Skeletal muscle cell (primary cell): ENCODE results near the gene COLEC12.

Experiments used
- DNase-seq: peaks from one replicate; pipeline ENCODE4 v3.0.0-alpha.2; 2010; ENCODE audit warnings: low read depth
- H3K4me3 ChIP-seq: 2 replicates; pipeline ENCODE4 v1.5.1; 2011; ENCODE audit warnings: low read depth, mild to moderate bottlenecking, control low read depth, low read length, moderate library complexity

COLEC12 gene

GRCh38 chr18:478681-479080, 21.8 kb downstream of the COLEC12 start:
- H3K4me3 ChIP-seq: no peak overlapping the region
- DNase-seq: peak; percentile 65

- DNase-seq: no peak
- H3K4me3 ChIP-seq: no peak overlapping the region
Observed at GRCh38 chr18:477565-477964, 22.9 kb downstream of the COLEC12 start.

GRCh38 chr18:476251-476664, 24.2 kb downstream of the COLEC12 start:
- DNase-seq: no peak
- no peak overlapping the region for H3K4me3 ChIP-seq

- no peak for DNase-seq
Observed at GRCh38 chr18:475202-476031, 25.1 kb downstream of the COLEC12 start.

GRCh38 chr18:474416-474815, 26.1 kb downstream of the COLEC12 start:
- no peak for DNase-seq
- no peak overlapping the region for H3K4me3 ChIP-seq

More at GRCh38 chr18:475202-476031, 25.1 kb downstream of the COLEC12 start:
- no peak overlapping the region for H3K4me3 ChIP-seq

GRCh38 chr18:473802-474201, 26.7 kb downstream of the COLEC12 start:
- H3K4me3 ChIP-seq: no peak overlapping the region
- no peak for DNase-seq

- no peak for DNase-seq
- no peak overlapping the region for H3K4me3 ChIP-seq
Observed at GRCh38 chr18:471716-472115, 28.8 kb downstream of the COLEC12 start.

GRCh38 chr18:470661-471501, 29.6 kb downstream of the COLEC12 start:
- H3K4me3 ChIP-seq: no peak overlapping the region
- DNase-seq: no peak

GRCh38 chr18:468955-469790, 31.3 kb downstream of the COLEC12 start:
- H3K4me3 ChIP-seq: no peak overlapping the region
- no peak for DNase-seq

- no peak for DNase-seq
Observed at GRCh38 chr18:463827-464541, 36.5 kb downstream of the COLEC12 start.

GRCh38 chr18:463403-463802, 37.1 kb downstream of the COLEC12 start:
- no peak overlapping the region for H3K4me3 ChIP-seq
- no peak for DNase-seq

More at GRCh38 chr18:463827-464541, 36.5 kb downstream of the COLEC12 start:
- H3K4me3 ChIP-seq: no peak overlapping the region

- no peak for DNase-seq
- H3K4me3 ChIP-seq: no peak overlapping the region
Observed at GRCh38 chr18:461762-462161, 38.7 kb downstream of the COLEC12 start.

- no peak for DNase-seq
- no peak overlapping the region for H3K4me3 ChIP-seq
Observed at GRCh38 chr18:460791-461190, 39.7 kb downstream of the COLEC12 start.

GRCh38 chr18:459814-460593, 40.5 kb downstream of the COLEC12 start:
- no peak for DNase-seq
- no peak overlapping the region for H3K4me3 ChIP-seq

GRCh38 chr18:457521-458412, 42.7 kb downstream of the COLEC12 start:
- no peak overlapping the region for H3K4me3 ChIP-seq
- peak; percentile 39 for DNase-seq

GRCh38 chr18:457140-457519, 43.4 kb downstream of the COLEC12 start:
- peak; percentile 92 for DNase-seq
- H3K4me3 ChIP-seq: peak overlapping the region; percentile 7

- H3K4me3 ChIP-seq: peak overlapping the region; percentile 13
- DNase-seq: peak; percentile 79
Observed at GRCh38 chr18:456361-457139, 44.0 kb downstream of the COLEC12 start.
